Chondrocyte (in vitro differentiated cells): ENCODE measurements around the gene ARMH1. TPM values are rescaled to one million over a fixed set of nuclear protein-coding genes. Genes with fewer than 3 reads are reported as not detected.
A peak's percentile ranks its signal among the peaks of the same experiment; 100 is the strongest.

Source experiments
- DNase-seq: peaks from one replicate; pipeline ENCODE4 v3.0.0; 2021; ENCODE audit warnings: mixed read lengths, low spot score
- H3K27ac Mint-ChIP-seq: one replicate; pipeline ENCODE4 v1.8.0; 2021; ENCODE audit warnings: mild to moderate bottlenecking, moderate library complexity, mixed read lengths; ENCODE audit not compliant: unreplicated experiment
- H3K27me3 Mint-ChIP-seq: 2 replicates; pipeline ENCODE4 v1.8.0; 2021; ENCODE audit warnings: low read depth, mixed read lengths
- H3K36me3 Mint-ChIP-seq: 2 replicates; pipeline ENCODE4 v1.8.0; 2021; ENCODE audit warnings: low read depth, mixed read lengths
- H3K4me1 Mint-ChIP-seq: 2 replicates; pipeline ENCODE4 v1.8.0; 2021; ENCODE audit warnings: low read depth, mild to moderate bottlenecking, mixed read lengths
- H3K4me3 Mint-ChIP-seq: one replicate; pipeline ENCODE4 v1.8.0; 2021; ENCODE audit warnings: mild to moderate bottlenecking, moderate library complexity, mixed read lengths; ENCODE audit not compliant: unreplicated experiment
- H3K9me3 Mint-ChIP-seq: 2 replicates; pipeline ENCODE4 v1.8.0; 2021; ENCODE audit warnings: low read depth, mixed read lengths
- total RNA-seq: library from RNA; stranded (reverse); gene quantifications from 3 replicates; pipeline ENCODE4 v1.2.1, GENCODE V29; 2021
- TF ChIP-seq, protein P1 (sequence below): fragments of 200-600 bp; sonication (generic); IDR thresholded peaks from 2 replicates; pipeline ENCODE4 v1.5.0; 2021; ENCODE audit warnings: antibody characterized with exemption, mild to moderate bottlenecking, moderate library complexity

The ARMH1 gene
- total RNA-seq, 1 donor from 2014 or later = 1.3 TPM

- Mint-ChIP-seq H3K27me3 (no peaks in the 10 kb centered on the region), H3K36me3 (peaks cover 11% of the 10 kb centered on the region), H3K4me3 (no peak overlapping the region)
Observed at GRCh38 chr1:44651069-44651468, 23.4 kb upstream of the ARMH1 start.

GRCh38 chr1:44652445-44653106 is 21.9 kb upstream of the ARMH1 start:
- Mint-ChIP-seq H3K9me3 (no peaks in the 10 kb centered on the region), H3K4me3 (no peak overlapping the region), H3K4me1 (no peaks in the 10 kb centered on the region), H3K27ac (peak overlapping the region; percentile 39), H3K27me3 (no peaks in the 10 kb centered on the region), H3K36me3 (peaks cover 11% of the 10 kb centered on the region)
- no peak for DNase-seq
- TF ChIP-seq, protein P1, sequence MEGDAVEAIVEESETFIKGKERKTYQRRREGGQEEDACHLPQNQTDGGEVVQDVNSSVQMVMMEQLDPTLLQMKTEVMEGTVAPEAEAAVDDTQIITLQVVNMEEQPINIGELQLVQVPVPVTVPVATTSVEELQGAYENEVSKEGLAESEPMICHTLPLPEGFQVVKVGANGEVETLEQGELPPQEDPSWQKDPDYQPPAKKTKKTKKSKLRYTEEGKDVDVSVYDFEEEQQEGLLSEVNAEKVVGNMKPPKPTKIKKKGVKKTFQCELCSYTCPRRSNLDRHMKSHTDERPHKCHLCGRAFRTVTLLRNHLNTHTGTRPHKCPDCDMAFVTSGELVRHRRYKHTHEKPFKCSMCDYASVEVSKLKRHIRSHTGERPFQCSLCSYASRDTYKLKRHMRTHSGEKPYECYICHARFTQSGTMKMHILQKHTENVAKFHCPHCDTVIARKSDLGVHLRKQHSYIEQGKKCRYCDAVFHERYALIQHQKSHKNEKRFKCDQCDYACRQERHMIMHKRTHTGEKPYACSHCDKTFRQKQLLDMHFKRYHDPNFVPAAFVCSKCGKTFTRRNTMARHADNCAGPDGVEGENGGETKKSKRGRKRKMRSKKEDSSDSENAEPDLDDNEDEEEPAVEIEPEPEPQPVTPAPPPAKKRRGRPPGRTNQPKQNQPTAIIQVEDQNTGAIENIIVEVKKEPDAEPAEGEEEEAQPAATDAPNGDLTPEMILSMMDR = peak; percentile 89

More at GRCh38 chr1:44651069-44651468, 23.4 kb upstream of the ARMH1 start:
- Mint-ChIP-seq H3K4me1 (no peaks in the 10 kb centered on the region), H3K27ac (no peak overlapping the region), H3K9me3 (no peaks in the 10 kb centered on the region)
- DNase-seq = no peak
- TF ChIP-seq, protein P1 = no peak

DNA sequence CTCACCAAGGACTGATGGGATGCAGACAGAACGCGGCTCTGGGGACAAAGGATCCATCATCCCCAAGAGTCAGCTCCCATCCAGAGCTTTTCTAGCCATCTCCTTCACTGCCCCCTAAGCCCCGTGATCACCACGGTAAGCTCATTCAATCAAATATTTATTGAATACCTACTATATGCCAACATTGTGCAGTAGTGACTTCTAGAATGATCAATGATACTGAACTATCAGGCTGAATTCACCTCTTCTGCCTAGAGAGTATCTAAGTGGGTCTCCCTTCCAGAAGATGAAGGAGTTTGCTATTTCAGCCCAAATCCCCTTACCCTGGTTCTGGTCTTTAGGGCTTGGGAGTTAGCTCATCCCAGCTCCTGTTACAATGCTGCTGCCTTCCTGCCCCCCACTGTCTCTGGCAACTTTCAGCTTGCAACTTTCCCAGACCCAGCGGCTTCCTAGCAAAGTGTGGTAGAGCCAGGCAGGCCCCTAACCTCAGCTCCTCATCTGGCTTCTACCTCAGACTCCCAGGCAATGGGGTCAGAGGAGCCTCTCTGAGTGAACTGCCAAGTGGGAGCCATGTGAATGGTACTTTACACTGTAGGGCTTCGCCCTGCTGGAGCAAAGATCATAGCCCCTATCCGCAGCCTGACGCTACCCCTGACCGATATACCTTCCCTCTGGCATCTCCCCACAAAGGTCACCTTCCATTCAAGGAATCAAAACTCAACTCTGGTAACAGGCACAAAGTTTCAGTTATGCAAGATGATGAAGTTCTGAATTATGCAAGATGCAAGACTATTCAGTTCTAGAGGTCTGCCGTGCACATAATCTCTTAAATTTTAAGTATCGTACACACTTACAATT is 21.2 kb upstream of the ARMH1 start:
- peaks cover 11% of the 10 kb centered on the region for H3K36me3 Mint-ChIP-seq
- no peaks in the 10 kb centered on the region for H3K9me3 Mint-ChIP-seq
- no peak for DNase-seq
- H3K4me1 Mint-ChIP-seq = no peaks in the 10 kb centered on the region
- no peak overlapping the region for H3K4me3 Mint-ChIP-seq
- H3K27me3 Mint-ChIP-seq = no peaks in the 10 kb centered on the region
- TF ChIP-seq, protein P1 = peak; percentile 62
- no peak overlapping the region for H3K27ac Mint-ChIP-seq

- H3K27ac Mint-ChIP-seq = no peak overlapping the region
- H3K9me3 Mint-ChIP-seq = no peaks in the 10 kb centered on the region
- H3K4me1 Mint-ChIP-seq = no peaks in the 10 kb centered on the region
- TF ChIP-seq, protein P1 = no peak
- no peaks in the 10 kb centered on the region for H3K27me3 Mint-ChIP-seq
- no peak overlapping the region for H3K4me3 Mint-ChIP-seq
- DNase-seq = no peak
- H3K36me3 Mint-ChIP-seq = peaks cover 5% of the 10 kb centered on the region
Observed at GRCh38 chr1:44654621-44655187, 19.8 kb upstream of the ARMH1 start.

DNA sequence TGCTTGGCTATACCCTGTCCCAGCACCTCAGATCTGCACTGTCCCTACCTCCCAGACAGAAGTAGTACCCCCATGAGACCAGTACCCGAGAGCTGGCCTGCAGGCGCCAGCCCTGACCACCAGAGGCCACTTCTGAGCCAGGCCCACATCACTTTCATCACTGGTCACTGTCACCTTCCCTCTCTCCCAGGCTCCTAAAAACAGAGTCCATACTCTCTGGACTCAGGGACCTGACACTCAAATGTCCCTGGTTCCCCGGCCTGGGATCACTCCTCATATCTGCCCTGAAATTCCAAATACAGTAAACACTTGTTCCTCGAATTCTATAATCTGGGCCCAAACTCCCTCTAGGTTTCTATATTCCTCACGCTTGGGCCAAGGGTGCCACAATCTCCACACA is 18.9 kb upstream of the ARMH1 start:
- no peak for DNase-seq
- Mint-ChIP-seq H3K27ac (no peak overlapping the region), H3K9me3 (no peaks in the 10 kb centered on the region), H3K27me3 (no peaks in the 10 kb centered on the region), H3K4me3 (no peak overlapping the region), H3K36me3 (peaks cover 5% of the 10 kb centered on the region), H3K4me1 (peaks cover 7% of the 10 kb centered on the region)
- TF ChIP-seq, protein P1 = peak; percentile 79
